ENCODE data around the gene ZDHHC11. TPM values are rescaled to one million over a fixed set of nuclear protein-coding genes. Genes with fewer than 3 reads are reported as not detected.
"Not testable (repeated sequence)": the region's sequence is repeated elsewhere in the genome, so short reads cannot be mapped to it uniquely, and the experiment has no call there.

ZDHHC11 gene
- total RNA-seq, 2 experiments from 2014 or later = 9.4 to 10.0 TPM

- POLR2A ChIA-PET; H3K4me1 Mint-ChIP-seq; H3K27me3 Mint-ChIP-seq; H3K9me3 Mint-ChIP-seq; H3K4me3 Mint-ChIP-seq; H3K27ac Mint-ChIP-seq; H3K36me3 Mint-ChIP-seq (ENCODE audit: low read depth); DNase-seq; CTCF ChIA-PET: not testable (repeated sequence)
These were observed 9.0 kb downstream of the ZDHHC11 start for GRCh38 chr5:841531-842401.

- H3K27me3 Mint-ChIP-seq; H3K9me3 Mint-ChIP-seq; DNase-seq; H3K4me1 Mint-ChIP-seq; H3K36me3 Mint-ChIP-seq (ENCODE audit: low read depth); H3K27ac Mint-ChIP-seq; H3K4me3 Mint-ChIP-seq; POLR2A ChIA-PET; CTCF ChIA-PET: not testable (repeated sequence)
These were observed 9.8 kb downstream of the ZDHHC11 start for GRCh38 chr5:840974-841435.

DNA sequence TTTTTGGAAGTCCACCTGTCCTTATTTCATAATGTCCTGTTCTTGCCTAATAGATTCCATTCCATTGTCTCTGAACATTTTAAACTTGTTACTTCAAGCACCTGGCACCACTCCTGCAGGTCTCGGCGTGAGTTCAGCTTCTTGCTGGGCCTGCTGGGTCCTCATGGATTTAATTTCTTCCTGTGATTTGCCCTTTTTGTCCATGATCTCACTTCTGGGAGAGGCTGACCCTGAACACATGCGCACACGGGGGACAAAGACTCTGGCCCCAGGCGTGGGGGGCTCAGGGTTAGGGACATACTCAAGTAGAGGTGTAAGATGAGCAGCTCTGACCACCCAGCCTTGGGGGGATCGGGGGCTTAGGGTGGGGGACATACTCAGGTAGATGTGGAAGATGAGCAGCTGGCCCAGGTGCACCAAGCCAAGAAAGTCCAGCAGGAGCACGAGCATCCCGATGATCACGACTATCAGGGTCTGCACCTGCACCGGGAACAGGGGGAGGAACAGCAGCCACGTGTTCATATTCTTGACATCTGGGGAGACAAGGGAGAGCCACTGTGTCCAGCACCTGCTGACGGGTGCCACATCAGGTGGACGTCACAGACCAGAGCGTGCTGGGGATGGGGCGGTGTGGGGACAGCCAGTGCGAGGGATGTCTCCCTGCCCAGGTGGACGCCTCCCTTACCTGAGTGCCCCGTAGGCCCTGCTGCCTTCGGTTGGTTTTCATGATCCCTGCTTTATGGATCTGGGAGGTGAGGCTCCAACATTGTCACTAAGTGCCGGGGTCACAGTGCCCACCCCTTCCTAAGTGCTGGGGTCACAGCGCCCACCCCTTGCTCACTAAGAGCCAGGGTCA, 10.4 kb downstream of the ZDHHC11 start:
- H3K27ac Mint-ChIP-seq; H3K27me3 Mint-ChIP-seq; H3K4me1 Mint-ChIP-seq; POLR2A ChIA-PET; DNase-seq; H3K4me3 Mint-ChIP-seq; CTCF ChIA-PET; H3K9me3 Mint-ChIP-seq; H3K36me3 Mint-ChIP-seq (ENCODE audit: low read depth): not testable (repeated sequence)

DNA sequence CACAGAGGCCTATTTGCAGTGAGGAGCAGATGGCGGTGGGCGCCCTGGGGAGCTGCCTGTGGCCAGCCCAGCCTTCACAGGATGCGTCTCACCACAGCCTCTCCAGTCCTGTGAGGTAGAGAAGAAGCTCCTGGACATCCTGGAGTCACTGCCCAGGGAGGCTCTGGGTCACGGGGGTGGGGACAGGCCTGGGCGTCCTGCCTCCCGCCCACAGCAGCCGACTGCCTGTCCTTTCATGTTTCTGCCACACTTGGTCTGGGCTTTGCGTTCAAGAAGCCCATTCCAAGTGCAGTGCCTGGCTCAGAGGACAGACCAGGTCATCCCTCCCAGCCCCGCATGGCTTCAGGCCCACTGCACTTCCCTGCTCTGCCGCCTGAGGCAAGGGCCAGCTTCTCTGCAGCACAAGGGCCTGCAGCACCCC, 12.3 kb downstream of the ZDHHC11 start:
- CTCF ChIA-PET; H3K27me3 Mint-ChIP-seq; DNase-seq; H3K9me3 Mint-ChIP-seq; POLR2A ChIA-PET; H3K4me1 Mint-ChIP-seq; H3K36me3 Mint-ChIP-seq (ENCODE audit: low read depth); H3K4me3 Mint-ChIP-seq; H3K27ac Mint-ChIP-seq: not testable (repeated sequence)

- H3K4me1 Mint-ChIP-seq; DNase-seq; H3K36me3 Mint-ChIP-seq (ENCODE audit: low read depth); H3K27ac Mint-ChIP-seq; H3K4me3 Mint-ChIP-seq; H3K27me3 Mint-ChIP-seq; H3K9me3 Mint-ChIP-seq; CTCF ChIA-PET; POLR2A ChIA-PET: not testable (repeated sequence)
These were observed 13.1 kb downstream of the ZDHHC11 start for GRCh38 chr5:837621-838121.

GRCh38 chr5:835933-836612, 14.7 kb downstream of the ZDHHC11 start:
- CTCF ChIA-PET; POLR2A ChIA-PET; H3K27ac Mint-ChIP-seq; H3K4me1 Mint-ChIP-seq; H3K27me3 Mint-ChIP-seq; H3K36me3 Mint-ChIP-seq (ENCODE audit: low read depth); DNase-seq; H3K4me3 Mint-ChIP-seq; H3K9me3 Mint-ChIP-seq: not testable (repeated sequence)

DNA sequence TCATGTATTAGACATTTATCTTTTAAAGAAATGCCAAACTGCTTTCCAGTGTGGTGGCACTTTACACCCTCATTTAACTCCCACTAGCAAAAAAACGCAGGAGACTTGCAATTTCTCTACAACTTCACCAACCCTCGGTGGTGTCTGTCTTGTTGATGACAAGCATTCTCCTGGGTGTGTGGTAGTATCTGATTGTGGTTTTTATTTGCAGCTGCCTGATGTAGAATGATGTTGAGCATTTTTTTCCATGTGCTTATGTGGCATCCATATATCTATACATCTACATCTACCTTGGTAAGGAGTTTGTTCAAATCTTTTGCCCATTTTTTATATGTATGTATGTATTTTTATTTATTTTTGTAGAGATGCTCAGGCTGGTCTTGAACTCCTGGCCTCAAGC, 16.8 kb downstream of the ZDHHC11 start:
- H3K9me3 Mint-ChIP-seq; H3K27ac Mint-ChIP-seq; H3K27me3 Mint-ChIP-seq; CTCF ChIA-PET; POLR2A ChIA-PET; H3K4me3 Mint-ChIP-seq; H3K4me1 Mint-ChIP-seq; H3K36me3 Mint-ChIP-seq (ENCODE audit: low read depth); DNase-seq: not testable (repeated sequence)

DNA sequence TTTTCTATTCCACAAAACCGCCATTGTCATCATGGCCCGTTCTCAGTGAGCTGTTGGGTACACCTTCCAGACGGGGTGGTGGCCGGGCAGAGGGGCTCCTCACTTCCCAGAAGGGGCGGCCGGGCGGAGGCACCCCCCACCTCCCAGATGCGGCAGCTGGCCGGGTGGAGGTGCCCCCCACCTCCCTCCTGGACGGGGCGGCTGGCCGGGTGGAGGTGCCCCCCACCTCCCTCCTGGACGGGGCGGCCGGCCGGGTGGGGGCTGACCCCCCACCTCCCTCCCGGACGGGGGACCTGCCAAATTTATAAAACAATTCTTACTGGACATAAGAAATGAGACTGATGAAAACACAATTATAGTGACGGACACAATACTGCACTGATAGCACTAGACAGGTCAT, 22.6 kb downstream of the ZDHHC11 start:
- not testable (repeated sequence) for DNase-seq

DNA sequence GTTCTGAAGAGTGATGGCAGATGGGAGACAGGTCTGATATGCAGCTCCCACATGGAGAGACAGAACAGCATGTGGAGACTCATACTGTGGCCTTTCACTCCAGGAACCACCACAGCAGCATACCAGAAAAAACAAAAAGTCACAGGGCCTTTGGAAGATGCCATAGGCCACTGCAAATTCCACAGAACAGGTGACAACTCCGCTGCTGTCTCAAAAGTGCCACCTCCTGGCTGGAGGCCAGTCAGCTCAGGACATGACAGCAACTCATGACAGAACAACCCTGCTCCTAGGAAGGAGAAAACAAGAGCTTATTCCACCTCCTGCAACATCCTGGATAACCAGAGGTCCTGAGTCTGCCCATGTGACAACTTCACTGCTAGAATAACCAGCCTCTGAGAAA, 25.2 kb downstream of the ZDHHC11 start:
- POLR2A ChIA-PET; H3K4me3 Mint-ChIP-seq; CTCF ChIA-PET; H3K27me3 Mint-ChIP-seq; H3K4me1 Mint-ChIP-seq; H3K36me3 Mint-ChIP-seq (ENCODE audit: low read depth); DNase-seq; H3K27ac Mint-ChIP-seq; H3K9me3 Mint-ChIP-seq: not testable (repeated sequence)

More for the DNA sequence above, 22.6 kb downstream of the ZDHHC11 start:
- H3K36me3 Mint-ChIP-seq (ENCODE audit: low read depth); CTCF ChIA-PET; H3K27me3 Mint-ChIP-seq; H3K9me3 Mint-ChIP-seq; POLR2A ChIA-PET; H3K4me3 Mint-ChIP-seq; H3K4me1 Mint-ChIP-seq; H3K27ac Mint-ChIP-seq: not testable (repeated sequence)

DNA sequence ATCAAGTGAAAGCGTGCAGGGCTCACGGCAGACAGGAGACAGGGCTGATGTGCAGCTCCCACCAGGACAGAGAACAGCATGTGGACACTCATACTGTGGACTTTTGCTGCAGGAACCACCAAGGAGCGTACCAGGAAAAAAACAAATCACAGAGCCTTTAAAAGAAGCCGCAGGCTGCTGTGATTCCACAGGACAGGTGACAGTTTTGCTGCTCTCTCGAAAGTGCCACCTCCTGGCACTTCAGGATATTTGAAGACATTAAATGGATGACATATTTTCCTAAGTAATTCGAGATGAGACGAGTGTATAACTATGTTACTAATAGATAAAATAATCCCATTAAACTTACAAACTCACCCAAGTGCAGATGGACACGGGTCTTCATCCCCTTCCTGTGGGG, 29.3 kb downstream of the ZDHHC11 start:
- CTCF ChIA-PET = no interaction called here
- H3K27me3 Mint-ChIP-seq = no peaks in the 10 kb centered on the region
- no peak overlapping the region for H3K27ac Mint-ChIP-seq

DNA sequence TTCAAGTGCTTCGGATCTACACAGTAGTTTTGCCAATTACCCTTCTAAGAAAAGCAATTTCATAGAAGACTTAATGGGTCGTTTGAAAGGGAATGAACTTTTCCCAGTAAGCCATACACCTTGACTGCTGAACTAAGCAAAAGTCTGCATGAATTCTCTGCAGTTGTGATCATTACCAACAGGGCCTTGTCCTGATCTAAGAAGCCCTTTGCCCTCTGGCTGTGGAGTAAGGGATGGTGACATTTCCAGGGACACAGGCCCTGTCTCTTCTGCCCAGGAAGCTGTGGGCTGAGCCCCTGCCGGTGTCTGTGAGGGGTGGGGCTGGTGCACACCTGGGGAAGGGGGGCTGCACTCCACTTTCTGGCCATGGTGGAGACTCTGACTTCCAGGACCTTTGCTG, 30.5 kb downstream of the ZDHHC11 start:
- Mint-ChIP-seq H3K9me3 (no peaks in the 10 kb centered on the region), H3K27ac (no peak overlapping the region), H3K4me1 (no peaks in the 10 kb centered on the region), H3K36me3 (ENCODE audit: low read depth) (peaks cover 4% of the 10 kb centered on the region), H3K4me3 (no peak overlapping the region), H3K27me3 (no peaks in the 10 kb centered on the region)
- no peak for DNase-seq
- ChIA-PET POLR2A (no interaction called here), CTCF (no interaction called here)

More for the DNA sequence above, 29.3 kb downstream of the ZDHHC11 start:
- POLR2A ChIA-PET = no interaction called here
- DNase-seq = no peak
- Mint-ChIP-seq H3K36me3 (ENCODE audit: low read depth) (peaks cover 4% of the 10 kb centered on the region), H3K9me3 (no peaks in the 10 kb centered on the region), H3K4me3 (no peak overlapping the region), H3K4me1 (no peaks in the 10 kb centered on the region)

DNA sequence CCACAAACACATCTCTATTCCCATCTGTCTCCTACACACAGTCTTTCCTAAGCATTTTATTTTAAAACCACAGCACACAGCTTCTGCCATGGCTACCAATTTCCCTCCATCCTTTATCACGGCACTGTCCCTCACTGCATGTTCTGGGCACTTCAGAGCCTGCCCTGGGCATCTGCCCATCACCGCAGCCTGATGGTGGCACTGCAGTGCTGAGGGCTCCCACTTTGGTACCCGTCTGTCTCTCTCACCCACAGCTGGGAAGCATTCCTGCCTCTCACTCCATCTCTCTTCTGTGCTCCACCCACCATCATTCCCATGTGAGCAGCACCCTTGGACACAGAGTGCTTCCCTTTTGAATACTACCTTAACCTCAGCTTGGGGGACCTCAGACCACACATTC, 31.7 kb downstream of the ZDHHC11 start:
- Mint-ChIP-seq H3K27ac (no peak overlapping the region), H3K4me1 (no peaks in the 10 kb centered on the region), H3K36me3 (ENCODE audit: low read depth) (peaks cover 4% of the 10 kb centered on the region), H3K27me3 (no peaks in the 10 kb centered on the region), H3K4me3 (no peak overlapping the region), H3K9me3 (no peaks in the 10 kb centered on the region)
- POLR2A ChIA-PET = no interaction called here
- CTCF ChIA-PET = no interaction called here
- DNase-seq = no peak

GRCh38 chr5:816176-816575, 34.6 kb downstream of the ZDHHC11 start:
- DNase-seq = no peak
- no peaks in the 10 kb centered on the region for H3K4me1 Mint-ChIP-seq
- H3K9me3 Mint-ChIP-seq = no peaks in the 10 kb centered on the region
- H3K36me3 Mint-ChIP-seq (ENCODE audit: low read depth) = no peaks in the 10 kb centered on the region
- ChIA-PET POLR2A (no interaction called here), CTCF (no interaction called here)
- no peak overlapping the region for H3K27ac Mint-ChIP-seq
- H3K27me3 Mint-ChIP-seq = no peaks in the 10 kb centered on the region
- no peak overlapping the region for H3K4me3 Mint-ChIP-seq
